GM23338 (cell line): ENCODE data around the gene RNF157. TPM values are rescaled to one million over a fixed set of nuclear protein-coding genes. Genes with fewer than 3 reads are reported as not detected.
A peak's percentile ranks its signal among the peaks of the same experiment; 100 is the strongest.

Experiments used
- ATAC-seq: fragments of 200-7000 bp; cut with Tn5 transposase; 3 replicates; pipeline ENCODE4 v1.9.1; 2020
- DNase-seq: peaks from one replicate; pipeline ENCODE4 v3.0.0-alpha.2; 2015; ENCODE audit warnings: low spot score
- H2AFZ ChIP-seq: fragments of 200-600 bp; sonication (generic); 2 replicates; pipeline ENCODE4 v1.8.0; 2016; ENCODE audit warnings: antibody characterized with exemption, mild to moderate bottlenecking, moderate library complexity
- H3F3A ChIP-seq: fragments of 200-600 bp; sonication (generic); replicated peaks from 2 replicates; pipeline ENCODE4 v1.8.0; 2017; ENCODE audit warnings: antibody characterized with exemption, mixed run types, low read depth
- H3K27ac ChIP-seq: fragments of 200-600 bp; sonication (generic); 2 replicates; pipeline ENCODE4 v1.6.1; 2016; ENCODE audit warnings: low read depth
- H3K27me3 ChIP-seq: fragments of 200-600 bp; sonication (generic); 2 replicates; pipeline ENCODE4 v1.8.0; 2016; ENCODE audit warnings: mild to moderate bottlenecking, mixed run types, moderate library complexity; ENCODE audit not compliant: insufficient read depth
- H3K36me3 ChIP-seq: fragments of 200-600 bp; sonication (generic); 2 replicates; pipeline ENCODE4 v1.8.0; 2016; ENCODE audit warnings: mild to moderate bottlenecking; ENCODE audit not compliant: insufficient read depth
- H3K4me1 ChIP-seq: fragments of 200-600 bp; sonication (generic); 2 replicates; pipeline ENCODE4 v1.8.0; 2016; ENCODE audit warnings: mild to moderate bottlenecking, moderate library complexity; ENCODE audit not compliant: insufficient read depth
- H3K4me2 ChIP-seq: fragments of 200-600 bp; sonication (generic); 2 replicates; pipeline ENCODE4 v1.7.1; 2017; ENCODE audit warnings: mixed run types
- H3K4me3 ChIP-seq: fragments of 200-600 bp; sonication (generic); 2 replicates; pipeline ENCODE4 v1.6.1; 2016; ENCODE audit warnings: mixed run types
- H3K79me2 ChIP-seq: fragments of 200-600 bp; sonication (generic); replicated peaks from 2 replicates; pipeline ENCODE4 v1.8.0; 2017; ENCODE audit warnings: mild to moderate bottlenecking; ENCODE audit not compliant: insufficient read depth
- H3K9me2 ChIP-seq: fragments of 200-600 bp; sonication (generic); 2 replicates; pipeline ENCODE4 v1.8.0; 2017; ENCODE audit not compliant: insufficient read depth
- H4K20me1 ChIP-seq: fragments of 200-600 bp; sonication (generic); replicated peaks from 2 replicates; pipeline ENCODE4 v1.8.0; 2017; ENCODE audit warnings: mild to moderate bottlenecking; ENCODE audit not compliant: insufficient read depth
- H3K27ac Mint-ChIP-seq: 2 replicates; pipeline ENCODE4 v1.8.0; 2020; ENCODE audit warnings: inconsistent platforms, mild to moderate bottlenecking, moderate library complexity, mixed read lengths
- H3K27me3 Mint-ChIP-seq: 3 replicates; pipeline ENCODE4 v1.8.0; 2022; ENCODE audit warnings: low read depth, mild to moderate bottlenecking, moderate library complexity, mixed read lengths, inconsistent platforms; ENCODE audit not compliant: insufficient read depth, poor library complexity
- H3K36me3 Mint-ChIP-seq: 3 replicates; pipeline ENCODE4 v1.8.0; 2021; ENCODE audit warnings: low read depth, mild to moderate bottlenecking, inconsistent platforms, moderate library complexity, mixed read lengths
- H3K4me1 Mint-ChIP-seq: 3 replicates; pipeline ENCODE4 v1.8.0; 2020; ENCODE audit warnings: mild to moderate bottlenecking, inconsistent platforms, mixed read lengths
- H3K4me3 Mint-ChIP-seq: 3 replicates; pipeline ENCODE4 v1.8.0; 2021; ENCODE audit warnings: moderate library complexity, mild to moderate bottlenecking, inconsistent platforms, mixed read lengths
- H3K9me3 Mint-ChIP-seq: 3 replicates; pipeline ENCODE4 v1.8.0; 2020; ENCODE audit warnings: moderate library complexity, mild to moderate bottlenecking, inconsistent platforms, mixed read lengths
- CREB1 ChIP-seq: fragments of 250-450 bp; sonication (Bioruptor Pico); IDR thresholded peaks from 2 replicates; pipeline ENCODE4 v1.5.0; 2020; ENCODE audit warnings: low read depth, mild to moderate bottlenecking, moderate library complexity
- JUNB ChIP-seq: IDR thresholded peaks from one replicate; pipeline ENCODE4 v1.6.1; 2016; ENCODE audit warnings: antibody characterized with exemption; ENCODE audit not compliant: unreplicated experiment
- NANOG ChIP-seq: IDR thresholded peaks from 2 replicates; pipeline ENCODE4 v1.6.1; 2016; ENCODE audit warnings: antibody characterized with exemption, borderline replicate concordance
- POLR2AphosphoS5 ChIP-seq: IDR thresholded peaks from 2 replicates; pipeline ENCODE4 v1.6.1; 2016; ENCODE audit warnings: antibody characterized with exemption, low read depth
- STAT1 ChIP-seq: IDR thresholded peaks from one replicate; pipeline ENCODE4 v1.6.1; 2016; ENCODE audit warnings: antibody characterized with exemption; ENCODE audit not compliant: unreplicated experiment
- ZNF114 ChIP-seq: fragments of 250-450 bp; sonication (Bioruptor Pico); IDR thresholded peaks from 2 replicates; pipeline ENCODE4 v1.5.0; 2020; ENCODE audit warnings: mild to moderate bottlenecking, moderate library complexity
- ZNF331 ChIP-seq: fragments of 250-450 bp; sonication (Bioruptor Pico); IDR thresholded peaks from 2 replicates; pipeline ENCODE4 v1.5.0; 2020; ENCODE audit warnings: low read depth, mild to moderate bottlenecking, moderate library complexity
- polyA plus RNA-seq: library from polyadenylated mRNA; unstranded; fragments of >200 nt; fragmentation: Nextera tagmentation; extraction: Ambion mirVana; gene quantifications from 2 replicates; pipeline ENCODE4 v1.2.1, GENCODE V29; 2016
- total RNA-seq: library from RNA; depleted of rRNA; stranded (reverse); fragments of >200 nt; shearing (Covaris generic); gene quantifications from 2 replicates; pipeline ENCODE4 v1.2.3, GENCODE V29; 2014
- TF ChIP-seq, protein P1 (sequence below): IDR thresholded peaks from 2 replicates; pipeline ENCODE4 v1.6.1; 2016; ENCODE audit warnings: antibody characterized with exemption
- TF ChIP-seq, protein P2 (sequence below): IDR thresholded peaks from one replicate; pipeline ENCODE4 v1.6.1; 2018; ENCODE audit warnings: antibody characterized with exemption; ENCODE audit not compliant: unreplicated experiment
- TF ChIP-seq, protein P3 (sequence below): fragments of 250-450 bp; sonication (Bioruptor Pico); IDR thresholded peaks from 2 replicates; pipeline ENCODE4 v1.5.0; 2020; ENCODE audit warnings: mild to moderate bottlenecking, moderate library complexity

Gene RNF157
- total and polyA plus RNA-seq, 2 experiments from 2014 or later, result 7.8 to 11.7 TPM

DNA sequence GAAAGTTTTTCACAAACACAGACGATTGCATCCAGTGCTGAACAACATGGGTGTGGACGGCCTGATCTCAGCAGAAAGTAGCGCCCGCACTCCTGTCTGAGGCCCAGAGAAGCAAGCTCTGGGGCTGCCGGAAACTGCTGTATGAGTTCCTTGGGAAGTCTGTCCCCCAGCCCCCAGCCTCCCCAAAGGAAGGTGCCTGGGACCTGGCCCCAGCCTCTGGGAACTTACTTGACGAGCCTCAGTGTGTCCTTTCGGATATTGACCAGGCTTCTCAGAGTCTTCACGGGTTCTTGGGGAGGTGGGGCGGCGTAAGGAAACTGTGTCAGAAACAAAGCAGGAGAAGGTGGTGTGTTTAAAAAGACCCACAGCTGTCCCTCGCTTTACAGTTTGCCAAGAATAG is 66.8 kb downstream of the RNF157 start:
- Histone ChIP-seq H3K36me3 (no peaks in the 10 kb centered on the region), H4K20me1 (no peaks in the 10 kb centered on the region), H3K27ac (no peak overlapping the region), H3K79me2 (no peaks in the 10 kb centered on the region), H2AFZ (0 out of 2 replicates have a peak overlapping the region, but pooled peaks have one; percentile 47), H3K4me2 (no peak overlapping the region), H3K9me2 (no peaks in the 10 kb centered on the region), H3K4me3 (no peak overlapping the region), H3K27me3 (no peaks in the 10 kb centered on the region), H3K4me1 (peaks cover 8% of the 10 kb centered on the region), H3F3A (no peaks in the 10 kb centered on the region; the same call in 1 of the 2 replicates)
- Mint-ChIP-seq H3K27ac (no peak overlapping the region), H3K4me3 (no peak overlapping the region), H3K36me3 (no peaks in the 10 kb centered on the region), H3K9me3 (no peaks in the 10 kb centered on the region), H3K27me3 (peaks cover 3% of the 10 kb centered on the region), H3K4me1 (peaks cover 9% of the 10 kb centered on the region)
- DNase-seq (no peak), ATAC-seq (no peak)
- TF ChIP-seq, protein P1, sequence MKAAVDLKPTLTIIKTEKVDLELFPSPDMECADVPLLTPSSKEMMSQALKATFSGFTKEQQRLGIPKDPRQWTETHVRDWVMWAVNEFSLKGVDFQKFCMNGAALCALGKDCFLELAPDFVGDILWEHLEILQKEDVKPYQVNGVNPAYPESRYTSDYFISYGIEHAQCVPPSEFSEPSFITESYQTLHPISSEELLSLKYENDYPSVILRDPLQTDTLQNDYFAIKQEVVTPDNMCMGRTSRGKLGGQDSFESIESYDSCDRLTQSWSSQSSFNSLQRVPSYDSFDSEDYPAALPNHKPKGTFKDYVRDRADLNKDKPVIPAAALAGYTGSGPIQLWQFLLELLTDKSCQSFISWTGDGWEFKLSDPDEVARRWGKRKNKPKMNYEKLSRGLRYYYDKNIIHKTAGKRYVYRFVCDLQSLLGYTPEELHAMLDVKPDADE, result no peak
- TF ChIP-seq ZNF114 (no peak), ZNF331 (CRISPR knock-in tag) (no peak), JUNB (no peak), STAT1 (no peak), CREB1 (CRISPR knock-in tag) (no peak), POLR2AphosphoS5 (no peak), NANOG (no peak)
- TF ChIP-seq, protein P2, sequence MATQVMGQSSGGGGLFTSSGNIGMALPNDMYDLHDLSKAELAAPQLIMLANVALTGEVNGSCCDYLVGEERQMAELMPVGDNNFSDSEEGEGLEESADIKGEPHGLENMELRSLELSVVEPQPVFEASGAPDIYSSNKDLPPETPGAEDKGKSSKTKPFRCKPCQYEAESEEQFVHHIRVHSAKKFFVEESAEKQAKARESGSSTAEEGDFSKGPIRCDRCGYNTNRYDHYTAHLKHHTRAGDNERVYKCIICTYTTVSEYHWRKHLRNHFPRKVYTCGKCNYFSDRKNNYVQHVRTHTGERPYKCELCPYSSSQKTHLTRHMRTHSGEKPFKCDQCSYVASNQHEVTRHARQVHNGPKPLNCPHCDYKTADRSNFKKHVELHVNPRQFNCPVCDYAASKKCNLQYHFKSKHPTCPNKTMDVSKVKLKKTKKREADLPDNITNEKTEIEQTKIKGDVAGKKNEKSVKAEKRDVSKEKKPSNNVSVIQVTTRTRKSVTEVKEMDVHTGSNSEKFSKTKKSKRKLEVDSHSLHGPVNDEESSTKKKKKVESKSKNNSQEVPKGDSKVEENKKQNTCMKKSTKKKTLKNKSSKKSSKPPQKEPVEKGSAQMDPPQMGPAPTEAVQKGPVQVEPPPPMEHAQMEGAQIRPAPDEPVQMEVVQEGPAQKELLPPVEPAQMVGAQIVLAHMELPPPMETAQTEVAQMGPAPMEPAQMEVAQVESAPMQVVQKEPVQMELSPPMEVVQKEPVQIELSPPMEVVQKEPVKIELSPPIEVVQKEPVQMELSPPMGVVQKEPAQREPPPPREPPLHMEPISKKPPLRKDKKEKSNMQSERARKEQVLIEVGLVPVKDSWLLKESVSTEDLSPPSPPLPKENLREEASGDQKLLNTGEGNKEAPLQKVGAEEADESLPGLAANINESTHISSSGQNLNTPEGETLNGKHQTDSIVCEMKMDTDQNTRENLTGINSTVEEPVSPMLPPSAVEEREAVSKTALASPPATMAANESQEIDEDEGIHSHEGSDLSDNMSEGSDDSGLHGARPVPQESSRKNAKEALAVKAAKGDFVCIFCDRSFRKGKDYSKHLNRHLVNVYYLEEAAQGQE, result no peak
- TF ChIP-seq, protein P3, sequence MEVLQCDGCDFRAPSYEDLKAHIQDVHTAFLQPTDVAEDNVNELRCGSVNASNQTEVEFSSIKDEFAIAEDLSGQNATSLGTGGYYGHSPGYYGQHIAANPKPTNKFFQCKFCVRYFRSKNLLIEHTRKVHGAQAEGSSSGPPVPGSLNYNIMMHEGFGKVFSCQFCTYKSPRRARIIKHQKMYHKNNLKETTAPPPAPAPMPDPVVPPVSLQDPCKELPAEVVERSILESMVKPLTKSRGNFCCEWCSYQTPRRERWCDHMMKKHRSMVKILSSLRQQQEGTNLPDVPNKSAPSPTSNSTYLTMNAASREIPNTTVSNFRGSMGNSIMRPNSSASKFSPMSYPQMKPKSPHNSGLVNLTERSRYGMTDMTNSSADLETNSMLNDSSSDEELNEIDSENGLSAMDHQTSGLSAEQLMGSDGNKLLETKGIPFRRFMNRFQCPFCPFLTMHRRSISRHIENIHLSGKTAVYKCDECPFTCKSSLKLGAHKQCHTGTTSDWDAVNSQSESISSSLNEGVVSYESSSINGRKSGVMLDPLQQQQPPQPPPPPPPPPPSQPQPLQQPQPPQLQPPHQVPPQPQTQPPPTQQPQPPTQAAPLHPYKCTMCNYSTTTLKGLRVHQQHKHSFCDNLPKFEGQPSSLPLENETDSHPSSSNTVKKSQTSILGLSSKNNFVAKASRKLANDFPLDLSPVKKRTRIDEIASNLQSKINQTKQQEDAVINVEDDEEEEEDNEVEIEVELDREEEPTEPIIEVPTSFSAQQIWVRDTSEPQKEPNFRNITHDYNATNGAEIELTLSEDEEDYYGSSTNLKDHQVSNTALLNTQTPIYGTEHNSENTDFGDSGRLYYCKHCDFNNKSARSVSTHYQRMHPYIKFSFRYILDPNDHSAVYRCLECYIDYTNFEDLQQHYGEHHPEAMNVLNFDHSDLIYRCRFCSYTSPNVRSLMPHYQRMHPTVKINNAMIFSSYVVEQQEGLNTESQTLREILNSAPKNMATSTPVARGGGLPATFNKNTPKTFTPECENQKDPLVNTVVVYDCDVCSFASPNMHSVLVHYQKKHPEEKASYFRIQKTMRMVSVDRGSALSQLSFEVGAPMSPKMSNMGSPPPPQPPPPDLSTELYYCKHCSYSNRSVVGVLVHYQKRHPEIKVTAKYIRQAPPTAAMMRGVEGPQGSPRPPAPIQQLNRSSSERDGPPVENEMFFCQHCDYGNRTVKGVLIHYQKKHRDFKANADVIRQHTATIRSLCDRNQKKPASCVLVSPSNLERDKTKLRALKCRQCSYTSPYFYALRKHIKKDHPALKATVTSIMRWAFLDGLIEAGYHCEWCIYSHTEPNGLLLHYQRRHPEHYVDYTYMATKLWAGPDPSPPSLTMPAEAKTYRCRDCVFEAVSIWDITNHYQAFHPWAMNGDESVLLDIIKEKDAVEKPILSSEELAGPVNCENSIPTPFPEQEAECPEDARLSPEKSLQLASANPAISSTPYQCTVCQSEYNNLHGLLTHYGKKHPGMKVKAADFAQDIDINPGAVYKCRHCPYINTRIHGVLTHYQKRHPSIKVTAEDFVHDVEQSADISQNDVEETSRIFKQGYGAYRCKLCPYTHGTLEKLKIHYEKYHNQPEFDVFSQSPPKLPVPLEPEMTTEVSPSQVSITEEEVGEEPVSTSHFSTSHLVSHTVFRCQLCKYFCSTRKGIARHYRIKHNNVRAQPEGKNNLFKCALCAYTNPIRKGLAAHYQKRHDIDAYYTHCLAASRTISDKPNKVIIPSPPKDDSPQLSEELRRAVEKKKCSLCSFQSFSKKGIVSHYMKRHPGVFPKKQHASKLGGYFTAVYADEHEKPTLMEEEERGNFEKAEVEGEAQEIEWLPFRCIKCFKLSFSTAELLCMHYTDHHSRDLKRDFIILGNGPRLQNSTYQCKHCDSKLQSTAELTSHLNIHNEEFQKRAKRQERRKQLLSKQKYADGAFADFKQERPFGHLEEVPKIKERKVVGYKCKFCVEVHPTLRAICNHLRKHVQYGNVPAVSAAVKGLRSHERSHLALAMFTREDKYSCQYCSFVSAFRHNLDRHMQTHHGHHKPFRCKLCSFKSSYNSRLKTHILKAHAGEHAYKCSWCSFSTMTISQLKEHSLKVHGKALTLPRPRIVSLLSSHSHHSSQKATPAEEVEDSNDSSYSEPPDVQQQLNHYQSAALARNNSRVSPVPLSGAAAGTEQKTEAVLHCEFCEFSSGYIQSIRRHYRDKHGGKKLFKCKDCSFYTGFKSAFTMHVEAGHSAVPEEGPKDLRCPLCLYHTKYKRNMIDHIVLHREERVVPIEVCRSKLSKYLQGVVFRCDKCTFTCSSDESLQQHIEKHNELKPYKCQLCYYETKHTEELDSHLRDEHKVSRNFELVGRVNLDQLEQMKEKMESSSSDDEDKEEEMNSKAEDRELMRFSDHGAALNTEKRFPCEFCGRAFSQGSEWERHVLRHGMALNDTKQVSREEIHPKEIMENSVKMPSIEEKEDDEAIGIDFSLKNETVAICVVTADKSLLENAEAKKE (CRISPR knock-in tag), result no peak
